ENCODE data around the gene SLC51A.

GRCh38 chr3:196194542-196194915, 21.8 kb upstream of the SLC51A start:
- no peak for TF ChIP-seq CTCF (IDR thresholded peaks at IDR 0.05)
- no peak for TF ChIP-seq ZFX (IDR thresholded peaks at IDR 0.05; ENCODE audit: borderline replicate concordance)
